ENCODE measurements around the gene GRIN2C.

The GRIN2C gene

DNA sequence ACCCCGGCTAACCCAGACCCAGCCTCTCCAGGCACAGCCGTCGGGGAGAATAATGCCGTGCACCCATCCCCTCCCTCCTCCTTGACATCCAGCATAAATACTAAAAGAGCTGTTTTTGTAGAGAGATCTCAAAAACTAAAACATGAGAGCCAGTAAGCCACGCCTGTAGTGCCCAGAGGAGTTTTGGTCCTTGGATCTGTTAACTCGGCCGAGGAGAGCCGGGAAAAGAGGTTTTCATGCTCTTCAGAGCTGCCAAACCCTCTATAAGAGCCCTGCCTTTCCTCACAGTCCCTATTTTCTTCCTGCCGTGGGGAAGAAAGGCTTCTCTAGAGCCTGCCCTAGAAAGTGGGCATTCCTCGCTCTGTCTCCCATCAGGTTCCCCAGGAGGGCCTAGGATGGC is 53.4 kb downstream of the GRIN2C start:
- Histone ChIP-seq H3F3A (ENCODE audit: low read depth) (no peaks in the 10 kb centered on the region), H3K9ac (ENCODE audit: low read depth, low read length, poor library complexity, severe bottlenecking) (no peak overlapping the region), H3K4me1 (ENCODE audit: insufficient read depth, low read length, poor library complexity, severe bottlenecking) (no peaks in the 10 kb centered on the region), H3K9me2 (replicated peaks; ENCODE audit: low read depth, low read length) (no peaks in the 10 kb centered on the region), H3K4me3 (ENCODE audit: low read length, poor library complexity, severe bottlenecking) (no peak overlapping the region), H3K4me2 (ENCODE audit: low read depth, low read length, poor library complexity, severe bottlenecking) (no peak overlapping the region), H3K9me3 (ENCODE audit: insufficient read depth, low read depth, low read length) (no peaks in the 10 kb centered on the region), H2AFZ (ENCODE audit: low read length) (no peak overlapping the region), H4K20me1 (ENCODE audit: insufficient read depth, low read length, poor library complexity, severe bottlenecking) (no peaks in the 10 kb centered on the region), H3K79me2 (ENCODE audit: insufficient read depth, low read length) (no peaks in the 10 kb centered on the region), H3K36me3 (ENCODE audit: insufficient read depth, low read length) (no peaks in the 10 kb centered on the region; the same call in 1 of the 2 replicates), H3K27me3 (ENCODE audit: insufficient read depth, low read length, poor library complexity, severe bottlenecking) (no peaks in the 10 kb centered on the region)
- TF ChIP-seq, protein P1, sequence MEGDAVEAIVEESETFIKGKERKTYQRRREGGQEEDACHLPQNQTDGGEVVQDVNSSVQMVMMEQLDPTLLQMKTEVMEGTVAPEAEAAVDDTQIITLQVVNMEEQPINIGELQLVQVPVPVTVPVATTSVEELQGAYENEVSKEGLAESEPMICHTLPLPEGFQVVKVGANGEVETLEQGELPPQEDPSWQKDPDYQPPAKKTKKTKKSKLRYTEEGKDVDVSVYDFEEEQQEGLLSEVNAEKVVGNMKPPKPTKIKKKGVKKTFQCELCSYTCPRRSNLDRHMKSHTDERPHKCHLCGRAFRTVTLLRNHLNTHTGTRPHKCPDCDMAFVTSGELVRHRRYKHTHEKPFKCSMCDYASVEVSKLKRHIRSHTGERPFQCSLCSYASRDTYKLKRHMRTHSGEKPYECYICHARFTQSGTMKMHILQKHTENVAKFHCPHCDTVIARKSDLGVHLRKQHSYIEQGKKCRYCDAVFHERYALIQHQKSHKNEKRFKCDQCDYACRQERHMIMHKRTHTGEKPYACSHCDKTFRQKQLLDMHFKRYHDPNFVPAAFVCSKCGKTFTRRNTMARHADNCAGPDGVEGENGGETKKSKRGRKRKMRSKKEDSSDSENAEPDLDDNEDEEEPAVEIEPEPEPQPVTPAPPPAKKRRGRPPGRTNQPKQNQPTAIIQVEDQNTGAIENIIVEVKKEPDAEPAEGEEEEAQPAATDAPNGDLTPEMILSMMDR (conservative IDR thresholded peaks at IDR 0.05; ENCODE audit: low read length) = no peak
- no peak for TF ChIP-seq EZH2phosphoT487 (IDR thresholded peaks at IDR 0.05; ENCODE audit: borderline replicate concordance)

DNA sequence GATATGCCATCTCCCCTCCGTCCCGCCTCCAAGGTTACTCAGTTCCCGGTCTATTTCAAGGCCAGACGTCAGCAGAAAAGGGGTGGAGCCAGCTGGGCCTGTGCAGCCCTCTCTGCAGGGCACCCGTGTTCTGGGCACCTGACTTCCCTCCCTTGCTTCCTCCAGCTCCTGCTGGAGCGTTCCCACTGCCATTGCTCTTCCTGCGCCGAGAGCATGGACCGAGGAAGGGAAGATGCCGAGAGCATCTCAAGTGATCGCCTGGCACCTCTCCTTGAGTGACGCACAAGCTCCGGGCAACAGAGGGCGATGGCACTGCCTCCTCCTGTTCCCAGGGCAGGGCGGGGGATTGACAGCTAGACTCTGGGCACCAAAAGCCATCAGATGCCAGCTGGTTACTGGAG is 54.1 kb downstream of the GRIN2C start:
- H3K36me3 ChIP-seq (ENCODE audit: insufficient read depth, low read length) = no peaks in the 10 kb centered on the region; the same call in 1 of the 2 replicates
- no peak overlapping the region for H3K9ac ChIP-seq (ENCODE audit: low read depth, low read length, poor library complexity, severe bottlenecking)
- no peak overlapping the region for H2AFZ ChIP-seq (ENCODE audit: low read length)
- H3K4me3 ChIP-seq (ENCODE audit: low read length, poor library complexity, severe bottlenecking) = no peak overlapping the region
- TF ChIP-seq, protein P1 (conservative IDR thresholded peaks at IDR 0.05; ENCODE audit: low read length) = no peak
- TF ChIP-seq EZH2phosphoT487 (IDR thresholded peaks at IDR 0.05; ENCODE audit: borderline replicate concordance) = no peak
- no peaks in the 10 kb centered on the region for H4K20me1 ChIP-seq (ENCODE audit: insufficient read depth, low read length, poor library complexity, severe bottlenecking)
- no peaks in the 10 kb centered on the region for H3K27me3 ChIP-seq (ENCODE audit: insufficient read depth, low read length, poor library complexity, severe bottlenecking)
- H3K4me2 ChIP-seq (ENCODE audit: low read depth, low read length, poor library complexity, severe bottlenecking) = no peak overlapping the region
- no peaks in the 10 kb centered on the region for H3F3A ChIP-seq (ENCODE audit: low read depth)
- no peaks in the 10 kb centered on the region for H3K4me1 ChIP-seq (ENCODE audit: insufficient read depth, low read length, poor library complexity, severe bottlenecking)
- no peaks in the 10 kb centered on the region for H3K9me2 ChIP-seq (replicated peaks; ENCODE audit: low read depth, low read length)
- no peaks in the 10 kb centered on the region for H3K79me2 ChIP-seq (ENCODE audit: insufficient read depth, low read length)
- no peaks in the 10 kb centered on the region for H3K9me3 ChIP-seq (ENCODE audit: insufficient read depth, low read depth, low read length)

DNA sequence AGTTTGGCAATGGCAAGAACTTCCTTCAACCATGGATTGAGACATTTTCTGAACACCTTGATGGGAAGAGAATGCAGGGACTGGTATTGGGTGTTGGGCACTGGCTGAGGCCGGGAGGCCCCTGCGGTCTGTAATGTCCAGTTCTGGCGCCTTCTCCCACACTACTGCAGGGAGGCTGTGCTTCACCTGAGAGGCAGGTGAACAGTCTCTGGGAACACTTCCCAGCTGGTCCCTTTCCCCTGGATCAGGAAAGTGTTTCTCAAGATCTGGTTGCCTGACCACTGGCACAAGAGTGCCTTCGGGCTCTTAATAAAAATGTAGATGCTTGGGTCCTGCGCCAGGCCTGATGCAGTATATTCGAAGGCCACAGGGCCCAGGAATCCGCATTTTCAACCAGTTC is 55.0 kb downstream of the GRIN2C start:
- Histone ChIP-seq H3K36me3 (ENCODE audit: insufficient read depth, low read length) (peaks cover 8% of the 10 kb centered on the region; the same call in 1 of the 2 replicates), H3K4me2 (ENCODE audit: low read depth, low read length, poor library complexity, severe bottlenecking) (no peak overlapping the region), H3K9me2 (replicated peaks; ENCODE audit: low read depth, low read length) (no peaks in the 10 kb centered on the region), H3K4me1 (ENCODE audit: insufficient read depth, low read length, poor library complexity, severe bottlenecking) (no peaks in the 10 kb centered on the region), H3K27me3 (ENCODE audit: insufficient read depth, low read length, poor library complexity, severe bottlenecking) (no peaks in the 10 kb centered on the region), H3F3A (ENCODE audit: low read depth) (no peaks in the 10 kb centered on the region), H2AFZ (ENCODE audit: low read length) (no peak overlapping the region), H4K20me1 (ENCODE audit: insufficient read depth, low read length, poor library complexity, severe bottlenecking) (no peaks in the 10 kb centered on the region), H3K9ac (ENCODE audit: low read depth, low read length, poor library complexity, severe bottlenecking) (no peak overlapping the region), H3K9me3 (ENCODE audit: insufficient read depth, low read depth, low read length) (no peaks in the 10 kb centered on the region), H3K79me2 (ENCODE audit: insufficient read depth, low read length) (no peaks in the 10 kb centered on the region), H3K4me3 (ENCODE audit: low read length, poor library complexity, severe bottlenecking) (no peak overlapping the region)
- TF ChIP-seq, protein P1 (conservative IDR thresholded peaks at IDR 0.05; ENCODE audit: low read length) = no peak
- no peak for TF ChIP-seq EZH2phosphoT487 (IDR thresholded peaks at IDR 0.05; ENCODE audit: borderline replicate concordance)

Measured in Loucy (cell line).